ENCODE results near the gene MECR. TPM values are rescaled to one million over a fixed set of nuclear protein-coding genes. Genes with fewer than 3 reads are reported as not detected.

Gene MECR
- total RNA-seq, 1 donor from 2014 or later = 15.2 TPM

GRCh38 chr1:29266912-29267311, 36.2 kb upstream of the MECR start:
- Mint-ChIP-seq H3K27me3 (ENCODE audit: low read depth) (peaks cover 10% of the 10 kb centered on the region), H3K36me3 (ENCODE audit: low read depth) (peaks cover 1% of the 10 kb centered on the region), H3K4me1 (ENCODE audit: low read depth) (peaks cover 19% of the 10 kb centered on the region), H3K4me3 (ENCODE audit: unreplicated experiment) (no peak overlapping the region), H3K27ac (ENCODE audit: unreplicated experiment) (no peak overlapping the region), H3K9me3 (ENCODE audit: low read depth) (no peaks in the 10 kb centered on the region)
- no peak for DNase-seq (ENCODE audit: low spot score)
- TF ChIP-seq CTCF (IDR thresholded peaks at IDR 0.05) = no peak

GRCh38 chr1:29264773-29265389, 34.1 kb upstream of the MECR start:
- Mint-ChIP-seq H3K4me1 (ENCODE audit: low read depth) (peaks cover 6% of the 10 kb centered on the region), H3K27me3 (ENCODE audit: low read depth) (peaks cover 10% of the 10 kb centered on the region), H3K4me3 (ENCODE audit: unreplicated experiment) (no peak overlapping the region), H3K27ac (ENCODE audit: unreplicated experiment) (peak overlapping the region; percentile 51), H3K9me3 (ENCODE audit: low read depth) (no peaks in the 10 kb centered on the region), H3K36me3 (ENCODE audit: low read depth) (peaks cover 1% of the 10 kb centered on the region)
- DNase-seq (ENCODE audit: low spot score) = no peak
- no peak for TF ChIP-seq CTCF (IDR thresholded peaks at IDR 0.05)

- H3K4me1 Mint-ChIP-seq (ENCODE audit: low read depth) = peaks cover 26% of the 10 kb centered on the region
These were observed 29.8 kb upstream of the MECR start for GRCh38 chr1:29260531-29260930.

GRCh38 chr1:29259802-29260441, 29.2 kb upstream of the MECR start:
- peaks cover 5% of the 10 kb centered on the region for H3K27me3 Mint-ChIP-seq (ENCODE audit: low read depth)
- peak; percentile 3 for TF ChIP-seq CTCF (IDR thresholded peaks at IDR 0.05)
- no peaks in the 10 kb centered on the region for H3K9me3 Mint-ChIP-seq (ENCODE audit: low read depth)
- H3K4me1 Mint-ChIP-seq (ENCODE audit: low read depth) = peaks cover 23% of the 10 kb centered on the region
- H3K27ac Mint-ChIP-seq (ENCODE audit: unreplicated experiment) = peak overlapping the region; percentile 45
- peaks cover 3% of the 10 kb centered on the region for H3K36me3 Mint-ChIP-seq (ENCODE audit: low read depth)
- peak; percentile 77 for DNase-seq (ENCODE audit: low spot score)
- peak overlapping the region; percentile 63 for H3K4me3 Mint-ChIP-seq (ENCODE audit: unreplicated experiment)

More at GRCh38 chr1:29260531-29260930, 29.8 kb upstream of the MECR start:
- peak; percentile 87 for DNase-seq (ENCODE audit: low spot score)
- Mint-ChIP-seq H3K9me3 (ENCODE audit: low read depth) (no peaks in the 10 kb centered on the region), H3K36me3 (ENCODE audit: low read depth) (peaks cover 3% of the 10 kb centered on the region), H3K27me3 (ENCODE audit: low read depth) (peaks cover 3% of the 10 kb centered on the region), H3K4me3 (ENCODE audit: unreplicated experiment) (no peak overlapping the region), H3K27ac (ENCODE audit: unreplicated experiment) (no peak overlapping the region)
- TF ChIP-seq CTCF (IDR thresholded peaks at IDR 0.05) = no peak

GRCh38 chr1:29258976-29259801, 28.5 kb upstream of the MECR start:
- Mint-ChIP-seq H3K36me3 (ENCODE audit: low read depth) (peaks cover 3% of the 10 kb centered on the region), H3K9me3 (ENCODE audit: low read depth) (no peaks in the 10 kb centered on the region), H3K4me1 (ENCODE audit: low read depth) (peaks cover 20% of the 10 kb centered on the region), H3K4me3 (ENCODE audit: unreplicated experiment) (peak overlapping the region; percentile 54), H3K27ac (ENCODE audit: unreplicated experiment) (no peak overlapping the region), H3K27me3 (ENCODE audit: low read depth) (peaks cover 5% of the 10 kb centered on the region)
- DNase-seq (ENCODE audit: low spot score) = peak; percentile 77
- TF ChIP-seq CTCF (IDR thresholded peaks at IDR 0.05) = no peak

All from chondrocyte (in vitro differentiated cells).